ENCODE measurements around the gene BRD3OS.

BRD3OS gene

GRCh38 chr9:134007571-134007970 is 17.7 kb upstream of the BRD3OS start:
- ATAC-seq: no peak; the same call in 2 of the 3 replicates
- TF ChIP-seq PPARA (CRISPR knock-in tag; IDR thresholded peaks at IDR 0.05; ENCODE audit: borderline replicate concordance) (no peak), GLIS3 (CRISPR knock-in tag; IDR thresholded peaks at IDR 0.05) (no peak), ZFP3 (CRISPR knock-in tag; IDR thresholded peaks at IDR 0.05) (no peak)

- no peak for TF ChIP-seq BACH2 (CRISPR knock-in tag; IDR thresholded peaks at IDR 0.05; ENCODE audit: borderline replicate concordance)
- no peak for TF ChIP-seq ESRRG (CRISPR knock-in tag; IDR thresholded peaks at IDR 0.05)
- no peak for TF ChIP-seq PPARA (CRISPR knock-in tag; IDR thresholded peaks at IDR 0.05; ENCODE audit: borderline replicate concordance)
- TF ChIP-seq, protein P1, sequence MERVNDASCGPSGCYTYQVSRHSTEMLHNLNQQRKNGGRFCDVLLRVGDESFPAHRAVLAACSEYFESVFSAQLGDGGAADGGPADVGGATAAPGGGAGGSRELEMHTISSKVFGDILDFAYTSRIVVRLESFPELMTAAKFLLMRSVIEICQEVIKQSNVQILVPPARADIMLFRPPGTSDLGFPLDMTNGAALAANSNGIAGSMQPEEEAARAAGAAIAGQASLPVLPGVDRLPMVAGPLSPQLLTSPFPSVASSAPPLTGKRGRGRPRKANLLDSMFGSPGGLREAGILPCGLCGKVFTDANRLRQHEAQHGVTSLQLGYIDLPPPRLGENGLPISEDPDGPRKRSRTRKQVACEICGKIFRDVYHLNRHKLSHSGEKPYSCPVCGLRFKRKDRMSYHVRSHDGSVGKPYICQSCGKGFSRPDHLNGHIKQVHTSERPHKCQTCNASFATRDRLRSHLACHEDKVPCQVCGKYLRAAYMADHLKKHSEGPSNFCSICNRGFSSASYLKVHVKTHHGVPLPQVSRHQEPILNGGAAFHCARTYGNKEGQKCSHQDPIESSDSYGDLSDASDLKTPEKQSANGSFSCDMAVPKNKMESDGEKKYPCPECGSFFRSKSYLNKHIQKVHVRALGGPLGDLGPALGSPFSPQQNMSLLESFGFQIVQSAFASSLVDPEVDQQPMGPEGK (CRISPR knock-in tag; IDR thresholded peaks at IDR 0.05; ENCODE audit: borderline replicate concordance): no peak
- no peak for ATAC-seq
These were observed 14.7 kb upstream of the BRD3OS start for GRCh38 chr9:134010310-134011173.

GRCh38 chr9:134011401-134011800 is 13.9 kb upstream of the BRD3OS start:
- ATAC-seq: no peak
- no peak for TF ChIP-seq CSDC2 (CRISPR knock-in tag; IDR thresholded peaks at IDR 0.05)
- TF ChIP-seq ZC3H10 (CRISPR knock-in tag; IDR thresholded peaks at IDR 0.05): no peak
- TF ChIP-seq ZFP3 (CRISPR knock-in tag; IDR thresholded peaks at IDR 0.05): no peak
- no peak for TF ChIP-seq ARNTL (CRISPR knock-in tag; IDR thresholded peaks at IDR 0.05; ENCODE audit: borderline replicate concordance, low read depth)
- TF ChIP-seq, protein P2, sequence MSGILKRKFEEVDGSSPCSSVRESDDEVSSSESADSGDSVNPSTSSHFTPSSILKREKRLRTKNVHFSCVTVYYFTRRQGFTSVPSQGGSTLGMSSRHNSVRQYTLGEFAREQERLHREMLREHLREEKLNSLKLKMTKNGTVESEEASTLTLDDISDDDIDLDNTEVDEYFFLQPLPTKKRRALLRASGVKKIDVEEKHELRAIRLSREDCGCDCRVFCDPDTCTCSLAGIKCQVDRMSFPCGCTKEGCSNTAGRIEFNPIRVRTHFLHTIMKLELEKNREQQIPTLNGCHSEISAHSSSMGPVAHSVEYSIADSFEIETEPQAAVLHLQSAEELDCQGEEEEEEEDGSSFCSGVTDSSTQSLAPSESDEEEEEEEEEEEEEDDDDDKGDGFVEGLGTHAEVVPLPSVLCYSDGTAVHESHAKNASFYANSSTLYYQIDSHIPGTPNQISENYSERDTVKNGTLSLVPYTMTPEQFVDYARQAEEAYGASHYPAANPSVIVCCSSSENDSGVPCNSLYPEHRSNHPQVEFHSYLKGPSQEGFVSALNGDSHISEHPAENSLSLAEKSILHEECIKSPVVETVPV (CRISPR knock-in tag; IDR thresholded peaks at IDR 0.05): no peak

DNA sequence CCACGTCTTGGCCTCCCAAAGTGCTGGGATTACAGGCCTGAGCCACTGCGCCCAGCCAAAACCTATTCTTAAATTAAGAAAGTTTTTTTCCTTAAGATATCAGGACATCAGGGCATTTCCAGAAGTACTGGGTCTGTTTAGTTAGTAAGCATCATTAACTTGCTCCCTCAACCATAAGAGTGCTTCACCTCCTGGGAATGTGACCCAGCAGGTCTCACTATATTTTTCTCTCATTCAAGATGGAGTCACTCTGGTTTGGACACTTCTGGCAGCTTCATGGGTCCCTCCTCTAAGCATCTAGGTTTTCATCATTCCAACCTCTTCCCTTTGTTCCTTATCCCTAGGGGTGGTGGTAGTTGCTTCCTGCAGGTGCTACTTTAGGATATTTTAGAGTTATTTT is 10.3 kb upstream of the BRD3OS start:
- TF ChIP-seq ZNF70 (CRISPR knock-in tag; IDR thresholded peaks at IDR 0.05): no peak
- no peak for TF ChIP-seq ZFP3 (CRISPR knock-in tag; IDR thresholded peaks at IDR 0.05)
- no peak for TF ChIP-seq ESRRG (CRISPR knock-in tag; IDR thresholded peaks at IDR 0.05)
- no peak for TF ChIP-seq BACH2 (CRISPR knock-in tag; IDR thresholded peaks at IDR 0.05; ENCODE audit: borderline replicate concordance)
- TF ChIP-seq OSR1 (CRISPR knock-in tag; IDR thresholded peaks at IDR 0.05): no peak
- TF ChIP-seq, protein P2 (CRISPR knock-in tag; IDR thresholded peaks at IDR 0.05): no peak
- TF ChIP-seq ISL1 (CRISPR knock-in tag; IDR thresholded peaks at IDR 0.05): no peak
- TF ChIP-seq ZNF8 (CRISPR knock-in tag; IDR thresholded peaks at IDR 0.05): no peak
- TF ChIP-seq RARB (CRISPR knock-in tag; IDR thresholded peaks at IDR 0.05): no peak
- no peak for TF ChIP-seq ZC3H10 (CRISPR knock-in tag; IDR thresholded peaks at IDR 0.05)
- TF ChIP-seq, protein P1 (CRISPR knock-in tag; IDR thresholded peaks at IDR 0.05; ENCODE audit: borderline replicate concordance): no peak
- TF ChIP-seq, protein P3, sequence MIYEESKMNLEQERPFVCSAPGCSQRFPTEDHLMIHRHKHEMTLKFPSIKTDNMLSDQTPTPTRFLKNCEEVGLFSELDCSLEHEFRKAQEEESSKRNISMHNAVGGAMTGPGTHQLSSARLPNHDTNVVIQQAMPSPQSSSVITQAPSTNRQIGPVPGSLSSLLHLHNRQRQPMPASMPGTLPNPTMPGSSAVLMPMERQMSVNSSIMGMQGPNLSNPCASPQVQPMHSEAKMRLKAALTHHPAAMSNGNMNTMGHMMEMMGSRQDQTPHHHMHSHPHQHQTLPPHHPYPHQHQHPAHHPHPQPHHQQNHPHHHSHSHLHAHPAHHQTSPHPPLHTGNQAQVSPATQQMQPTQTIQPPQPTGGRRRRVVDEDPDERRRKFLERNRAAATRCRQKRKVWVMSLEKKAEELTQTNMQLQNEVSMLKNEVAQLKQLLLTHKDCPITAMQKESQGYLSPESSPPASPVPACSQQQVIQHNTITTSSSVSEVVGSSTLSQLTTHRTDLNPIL (CRISPR knock-in tag; IDR thresholded peaks at IDR 0.05; ENCODE audit: low read depth): no peak
- TF ChIP-seq ARNTL (CRISPR knock-in tag; IDR thresholded peaks at IDR 0.05; ENCODE audit: borderline replicate concordance, low read depth): no peak
- no peak for TF ChIP-seq TCF4 (CRISPR knock-in tag; IDR thresholded peaks at IDR 0.05; ENCODE audit: borderline replicate concordance)
- TF ChIP-seq TOX (CRISPR knock-in tag; IDR thresholded peaks at IDR 0.05; ENCODE audit: borderline replicate concordance): no peak
- no peak for TF ChIP-seq SNAI2 (CRISPR knock-in tag; IDR thresholded peaks at IDR 0.05)
- ATAC-seq: no peak

Measured in SK-N-SH treated with all-trans-retinoic acid at 6 μM for 48 hours (cell line).